CD4-positive, alpha-beta T cell (primary cell): ENCODE data around the gene DGLUCY. TPM values are rescaled to one million over a fixed set of nuclear protein-coding genes. Genes with fewer than 3 reads are reported as not detected.
A peak's percentile ranks its signal among the peaks of the same experiment; 100 is the strongest.

Experiments used
- ATAC-seq: fragments of 200-7000 bp; cut with Tn5 transposase; one replicate; pipeline ENCODE4 v1.10.0; 2022; ENCODE audit warnings: mild to moderate bottlenecking; ENCODE audit not compliant: poor library complexity
- CTCF ChIA-PET: fragments of 350-600 bp; sonication (Branson Sonifier 250); formaldehyde crosslinking; loops from one replicate; lab custom pipeline; 2021; ENCODE audit warnings: antibody characterized with exemption, inconsistent platforms; lab: Charles Lee
- POLR2A ChIA-PET: fragments of 350-600 bp; sonication (Branson Sonifier 250); formaldehyde crosslinking; loops from one replicate; lab custom pipeline; 2021; ENCODE audit warnings: antibody characterized with exemption, inconsistent platforms; lab: Charles Lee
- DNase-seq, 14 experiments: peaks; one replicate each; pipeline ENCODE4 v3.0.0-alpha.2; 2013 to 2020; ENCODE audit warnings: mixed read lengths in 2 of 14
- H3K27ac ChIP-seq, 2 donors: one replicate each; pipeline versions ENCODE4 v1.5.1 to v1.7.0; 2013; ENCODE audit warnings: low read length in 2 of 2, low read depth in 1 of 2, mild to moderate bottlenecking in 1 of 2
- H3K27me3 ChIP-seq, 2 experiments: 1 replicate in 1 of 2; 2 replicates in 1 of 2; pipeline versions ENCODE4 v1.6.1 to v1.7.0; 2013; ENCODE audit warnings: low read length in 2 of 2, control low read depth in 1 of 2, mild to moderate bottlenecking in 1 of 2, moderate library complexity in 1 of 2; ENCODE audit not compliant: insufficient read depth in 2 of 2, control insufficient read depth in 1 of 2
- H3K36me3 ChIP-seq: one replicate; pipeline ENCODE4 v1.6.1; 2013; ENCODE audit warnings: low read length, control low read depth; ENCODE audit not compliant: insufficient read depth
- H3K4me1 ChIP-seq: one replicate; pipeline ENCODE4 v1.6.1; 2013; ENCODE audit warnings: low read length, control low read depth; ENCODE audit not compliant: insufficient read depth
- H3K4me3 ChIP-seq: one replicate; pipeline ENCODE4 v1.5.1; 2013; ENCODE audit warnings: mild to moderate bottlenecking, low read length, moderate library complexity
- H3K9me3 ChIP-seq, 2 experiments: 1 replicate in 1 of 2; 2 replicates in 1 of 2; pipeline versions ENCODE4 v1.6.1 to v1.7.0; 2013; ENCODE audit warnings: low read length in 2 of 2, mild to moderate bottlenecking in 2 of 2, control low read depth in 1 of 2, moderate library complexity in 1 of 2; ENCODE audit not compliant: control insufficient read depth in 1 of 2, insufficient read depth in 1 of 2
- H3K27ac Mint-ChIP-seq: one replicate; pipeline ENCODE4 v1.8.0; 2020; ENCODE audit warnings: mixed read lengths
- H3K27me3 Mint-ChIP-seq: one replicate; pipeline ENCODE4 v1.8.0; 2021; ENCODE audit warnings: mixed read lengths
- H3K36me3 Mint-ChIP-seq: one replicate; pipeline ENCODE4 v1.8.0; 2021; ENCODE audit warnings: low read depth, mixed read lengths
- H3K4me1 Mint-ChIP-seq: one replicate; pipeline ENCODE4 v1.8.0; 2021; ENCODE audit warnings: low read depth, mixed read lengths
- H3K4me3 Mint-ChIP-seq: one replicate; pipeline ENCODE4 v1.8.0; 2020; ENCODE audit warnings: mild to moderate bottlenecking, mixed read lengths
- H3K9me3 Mint-ChIP-seq: one replicate; pipeline ENCODE4 v1.8.0; 2020; ENCODE audit warnings: mixed read lengths
- intact Hi-C, 2 experiments: fragments of 100-400 bp; cut with DNase I in 1 of 2; cut with micrococcal nuclease in 1 of 2; formaldehyde crosslinking; loops; one replicate each; pipeline versions ENCODE4 v1.15.1 to v1.9.0; 2023 to 2025; cut with DNase I, micrococcal nuclease
- total RNA-seq, 174 experiments: library from RNA in 2 of 174; stranded (reverse) in 2 of 174; gene quantifications; one replicate each; pipeline ENCODE4 v1.2.3 and lab custom pipeline; 2021 to 2026
- TF ChIP-seq, protein P1 (sequence below): fragments of 200-600 bp; IDR thresholded peaks from one replicate; pipeline ENCODE4 v1.8.0; 2022; ENCODE audit warnings: antibody characterized with exemption, mild to moderate bottlenecking

Gene DGLUCY
- total RNA-seq, 2 experiments from 2014 or later, result 33.0 to 34.9 TPM

DNA sequence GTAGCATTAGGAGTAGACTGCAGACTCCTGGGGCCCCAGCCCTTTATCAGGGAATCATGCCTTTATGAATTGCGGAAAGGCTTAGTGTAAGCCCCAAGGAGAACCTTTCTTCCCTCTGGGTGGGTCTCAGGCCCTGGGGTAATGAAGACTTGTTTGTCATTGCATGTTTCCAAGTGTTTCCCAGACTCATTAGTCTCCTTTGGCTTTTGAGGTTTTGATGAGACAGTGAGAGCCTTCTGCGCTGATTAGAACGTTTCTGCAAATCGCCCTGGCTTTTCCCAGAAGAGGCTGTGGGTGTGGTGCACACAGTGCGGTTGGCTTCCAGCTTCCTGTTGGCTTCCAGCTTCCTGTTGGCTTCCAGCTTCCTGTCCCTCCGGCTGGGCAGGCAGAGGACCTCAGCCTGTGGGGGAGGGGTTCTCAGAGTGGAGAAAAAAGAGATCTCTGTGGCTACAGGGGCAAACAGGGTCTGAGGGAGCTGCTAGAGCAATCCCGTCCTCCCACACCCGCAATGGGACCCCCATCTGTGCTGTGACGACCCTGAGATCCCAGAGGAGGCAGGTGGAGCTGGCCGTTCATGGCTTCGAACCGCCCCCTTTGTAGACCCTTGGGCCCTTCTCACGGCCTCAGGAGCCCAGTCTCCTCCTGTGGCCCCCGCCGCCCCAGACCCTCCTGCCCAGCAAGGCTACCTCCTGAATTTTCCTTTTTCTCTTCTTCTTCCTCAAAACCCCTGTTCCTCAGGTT is 88.5 kb downstream of the DGLUCY start:
- POLR2A ChIA-PET, result interaction anchor here (0.9 to 2.0 kb wide), 3 partner anchors 41 to 60 kb away, joined by 3 to 7 read pairs (median 4); no protein-coding TSS in a partner anchor
- H3K27ac Mint-ChIP-seq, result peak overlapping the region; percentile 3
- no peaks in the 10 kb centered on the region for H3K9me3 ChIP-seq
- no peak overlapping the region for H3K27ac ChIP-seq
- peaks cover 78% of the 10 kb centered on the region for H3K36me3 ChIP-seq
- H3K4me3 Mint-ChIP-seq, result no peak overlapping the region
- intact Hi-C loops, result no loop called here
- H3K9me3 Mint-ChIP-seq, result no peaks in the 10 kb centered on the region
- H3K4me1 ChIP-seq, result peaks cover 20% of the 10 kb centered on the region
- TF ChIP-seq, protein P1, sequence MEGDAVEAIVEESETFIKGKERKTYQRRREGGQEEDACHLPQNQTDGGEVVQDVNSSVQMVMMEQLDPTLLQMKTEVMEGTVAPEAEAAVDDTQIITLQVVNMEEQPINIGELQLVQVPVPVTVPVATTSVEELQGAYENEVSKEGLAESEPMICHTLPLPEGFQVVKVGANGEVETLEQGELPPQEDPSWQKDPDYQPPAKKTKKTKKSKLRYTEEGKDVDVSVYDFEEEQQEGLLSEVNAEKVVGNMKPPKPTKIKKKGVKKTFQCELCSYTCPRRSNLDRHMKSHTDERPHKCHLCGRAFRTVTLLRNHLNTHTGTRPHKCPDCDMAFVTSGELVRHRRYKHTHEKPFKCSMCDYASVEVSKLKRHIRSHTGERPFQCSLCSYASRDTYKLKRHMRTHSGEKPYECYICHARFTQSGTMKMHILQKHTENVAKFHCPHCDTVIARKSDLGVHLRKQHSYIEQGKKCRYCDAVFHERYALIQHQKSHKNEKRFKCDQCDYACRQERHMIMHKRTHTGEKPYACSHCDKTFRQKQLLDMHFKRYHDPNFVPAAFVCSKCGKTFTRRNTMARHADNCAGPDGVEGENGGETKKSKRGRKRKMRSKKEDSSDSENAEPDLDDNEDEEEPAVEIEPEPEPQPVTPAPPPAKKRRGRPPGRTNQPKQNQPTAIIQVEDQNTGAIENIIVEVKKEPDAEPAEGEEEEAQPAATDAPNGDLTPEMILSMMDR, result no peak
- H3K36me3 Mint-ChIP-seq, result peaks cover 92% of the 10 kb centered on the region
- H3K27me3 ChIP-seq, result no peaks in the 10 kb centered on the region
- H3K4me1 Mint-ChIP-seq, result peaks cover 23% of the 10 kb centered on the region
- H3K27me3 Mint-ChIP-seq, result no peaks in the 10 kb centered on the region
- CTCF ChIA-PET, result interaction anchor here (0.6 kb wide), 1 partner anchor 290 kb away, joined by 4 read pairs; no protein-coding TSS in a partner anchor
- H3K4me3 ChIP-seq, result no peak overlapping the region
- no peak for DNase-seq
- no peak for ATAC-seq

DNA sequence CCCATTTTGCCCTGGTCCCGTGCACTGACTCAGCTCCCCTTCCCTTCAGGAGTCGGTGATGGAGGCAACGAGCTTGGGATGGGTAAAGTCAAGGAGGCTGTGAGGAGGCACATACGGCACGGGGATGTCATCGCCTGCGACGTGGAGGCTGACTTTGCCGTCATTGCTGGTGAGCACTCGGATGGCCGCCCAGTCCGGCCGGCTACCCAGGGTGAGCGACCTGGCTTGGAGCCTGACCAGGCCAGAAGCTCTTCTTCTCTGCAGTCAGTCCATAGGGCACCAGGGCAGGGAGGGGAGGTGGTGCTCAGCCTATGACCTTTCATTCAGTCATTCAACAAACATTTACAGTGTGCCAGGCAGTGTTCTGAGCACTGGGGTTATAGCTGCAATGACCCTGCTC is 90.8 kb downstream of the DGLUCY start:
- Mint-ChIP-seq H3K4me3 (no peak overlapping the region), H3K36me3 (peaks cover 90% of the 10 kb centered on the region), H3K27me3 (no peaks in the 10 kb centered on the region), H3K27ac (no peak overlapping the region), H3K9me3 (no peaks in the 10 kb centered on the region), H3K4me1 (peaks cover 23% of the 10 kb centered on the region)
- Histone ChIP-seq H3K4me3 (no peak overlapping the region), H3K9me3 (no peaks in the 10 kb centered on the region), H3K4me1 (peaks cover 20% of the 10 kb centered on the region), H3K27ac (no peak overlapping the region), H3K27me3 (no peaks in the 10 kb centered on the region), H3K36me3 (peaks cover 72% of the 10 kb centered on the region)
- ChIA-PET CTCF (interaction anchor here (0.9 kb wide), 1 partner anchor 32 kb away, joined by 3 read pairs; no protein-coding TSS in a partner anchor), POLR2A (no interaction called here)
- DNase-seq, result no peak
- ATAC-seq, result no peak
- TF ChIP-seq, protein P1, result no peak
- intact Hi-C loops, result no loop called here

DNA sequence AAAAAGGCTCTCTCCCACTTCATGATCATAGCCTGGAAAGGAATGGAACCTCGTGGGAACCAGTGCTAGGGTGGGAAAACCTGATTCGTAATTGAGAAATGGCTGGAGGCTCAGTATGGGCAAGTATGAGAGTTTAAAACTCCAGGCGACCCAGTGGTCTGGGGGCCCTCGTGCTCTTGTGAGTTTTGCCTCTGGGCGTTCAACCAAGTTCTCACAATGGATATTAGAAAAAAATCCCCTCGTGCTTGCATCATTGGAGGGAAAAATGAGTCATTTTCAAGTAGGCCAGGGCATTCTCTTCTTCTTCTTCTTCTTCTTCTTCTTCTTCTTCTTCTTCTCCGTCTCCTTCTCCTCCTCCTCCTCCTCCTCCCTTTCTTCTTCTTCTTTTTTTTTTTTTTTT is 91.6 kb downstream of the DGLUCY start:
- DNase-seq, result no peak
- TF ChIP-seq, protein P1, result no peak
- H3K36me3 Mint-ChIP-seq, result peaks cover 88% of the 10 kb centered on the region
- no peaks in the 10 kb centered on the region for H3K27me3 Mint-ChIP-seq
- Histone ChIP-seq H3K36me3 (peaks cover 68% of the 10 kb centered on the region), H3K9me3 (no peaks in the 10 kb centered on the region), H3K4me3 (no peak overlapping the region), H3K27ac (no peak overlapping the region), H3K4me1 (peaks cover 20% of the 10 kb centered on the region), H3K27me3 (no peaks in the 10 kb centered on the region)
- ChIA-PET CTCF (no interaction called here), POLR2A (no interaction called here)
- H3K27ac Mint-ChIP-seq, result no peak overlapping the region
- no peaks in the 10 kb centered on the region for H3K9me3 Mint-ChIP-seq
- intact Hi-C loops, result no loop called here
- no peak for ATAC-seq
- H3K4me1 Mint-ChIP-seq, result peaks cover 23% of the 10 kb centered on the region
- H3K4me3 Mint-ChIP-seq, result no peak overlapping the region
